Inflammatory macrophage treated with lipopolysaccharide for 4 hours (primary cell): Measurements from ENCODE around the gene BMPR1B.

ENCODE experiments used
- DNase-seq: peaks from one replicate; pipeline ENCODE4 v3.0.0-alpha.2; 2020

Gene BMPR1B

DNA sequence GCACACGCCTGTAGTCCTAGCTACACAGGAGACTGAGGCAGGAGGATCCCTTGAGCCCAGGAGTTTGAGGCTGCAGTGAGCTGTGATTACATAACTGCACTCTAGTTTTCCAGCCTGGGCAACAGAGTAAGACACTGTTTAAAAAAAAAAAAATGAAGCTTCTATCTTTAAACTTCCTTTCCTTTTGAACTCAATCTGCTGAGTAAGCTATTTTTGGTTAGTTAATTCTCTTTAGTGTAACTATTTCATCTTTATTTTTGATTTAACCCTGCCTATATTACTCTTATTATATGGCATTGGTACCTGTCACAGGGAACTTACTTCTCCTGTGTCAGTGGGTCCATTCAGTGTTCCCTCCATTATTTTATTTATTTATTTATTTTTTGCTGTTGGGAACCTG, 160.8 kb downstream of the BMPR1B start:
- DNase-seq, result no peak

DNA sequence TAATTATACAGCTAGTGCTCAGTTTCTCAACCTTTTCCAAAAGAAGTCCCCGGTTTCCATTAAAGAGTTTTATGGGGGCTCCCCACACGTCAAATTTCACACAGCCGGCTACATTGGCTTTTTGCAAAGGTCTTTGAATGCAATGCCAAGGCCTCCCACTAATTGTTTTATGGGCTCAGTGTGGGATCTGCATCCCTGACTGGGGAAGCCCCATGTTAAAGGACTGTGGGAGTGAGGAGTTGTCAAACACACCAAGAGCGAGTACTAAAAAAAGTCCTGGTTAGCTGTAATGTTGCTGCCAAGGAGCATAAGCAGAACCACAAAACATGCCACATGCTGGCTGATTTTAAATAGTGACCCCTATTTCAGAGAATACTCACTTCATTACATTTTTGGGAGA, 162.6 kb downstream of the BMPR1B start:
- DNase-seq, result no peak

DNA sequence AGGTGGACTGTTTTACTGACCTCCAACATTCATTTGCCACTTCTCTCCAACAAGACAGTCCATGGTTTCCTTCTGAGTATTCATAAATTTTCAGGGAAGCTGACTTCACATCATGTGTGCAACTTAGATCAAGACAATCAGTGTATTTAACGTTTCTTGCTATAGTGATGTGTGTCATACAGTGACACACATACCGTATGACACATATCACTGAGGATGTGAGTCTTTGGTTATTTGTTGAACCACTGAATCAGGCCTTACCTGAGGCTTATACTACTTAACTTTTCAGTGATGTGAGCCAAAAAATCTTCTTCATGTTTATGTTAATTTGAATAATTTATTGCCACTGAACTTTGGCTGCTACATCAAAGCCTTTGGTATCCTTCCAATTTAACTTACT, 166.8 kb downstream of the BMPR1B start:
- no peak for DNase-seq

GRCh38 chr4:94925764-94926347, 168.1 kb downstream of the BMPR1B start:
- DNase-seq, result no peak

- no peak for DNase-seq
Observed at GRCh38 chr4:94926936-94927335, 169.2 kb downstream of the BMPR1B start.

- DNase-seq, result no peak
Observed at GRCh38 chr4:94927696-94928095, 169.9 kb downstream of the BMPR1B start.

DNA sequence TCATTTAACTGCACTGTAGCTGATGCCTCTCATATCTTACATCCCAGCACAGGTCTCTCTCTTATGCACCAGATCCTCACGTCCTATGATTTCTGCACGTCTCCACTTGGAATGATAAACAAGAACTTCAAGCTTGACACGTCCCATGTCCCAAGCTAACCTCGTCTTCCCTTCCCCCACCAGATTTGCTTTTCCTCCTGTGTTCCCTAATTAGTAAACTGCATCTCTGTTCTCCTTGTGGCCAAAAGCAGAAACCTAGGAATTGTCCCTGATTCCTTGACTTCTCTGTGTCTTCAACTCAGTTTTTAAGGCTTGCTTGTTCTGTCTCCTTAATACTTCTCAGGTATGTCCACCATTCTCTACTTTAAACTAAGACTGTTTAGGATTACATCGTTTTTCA, 171.9 kb downstream of the BMPR1B start:
- DNase-seq, result no peak

- DNase-seq, result no peak
Observed at GRCh38 chr4:94931626-94932025, 173.9 kb downstream of the BMPR1B start.

GRCh38 chr4:94932366-94932765, 174.6 kb downstream of the BMPR1B start:
- DNase-seq, result no peak

GRCh38 chr4:94933799-94934198, 176.0 kb downstream of the BMPR1B start:
- DNase-seq, result no peak

DNA sequence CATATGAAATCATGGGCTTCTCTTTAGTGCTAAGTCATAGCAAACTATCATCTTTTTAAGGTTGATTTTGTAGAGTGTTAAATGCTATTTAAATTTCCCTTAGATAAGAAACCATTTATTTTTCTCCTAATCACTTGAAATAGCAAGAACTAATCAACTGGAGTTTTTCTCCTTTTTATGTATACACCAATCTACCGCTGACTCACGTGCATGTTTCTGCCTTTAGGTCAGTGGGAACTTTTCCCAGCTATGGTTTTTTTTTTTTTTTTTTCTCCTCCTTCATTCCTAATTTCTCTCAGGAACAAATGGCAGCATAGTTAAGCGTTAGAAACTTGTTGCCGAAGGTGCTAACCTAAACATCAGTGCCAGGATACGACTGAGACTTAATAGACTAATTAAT, 176.4 kb downstream of the BMPR1B start:
- no peak for DNase-seq

DNA sequence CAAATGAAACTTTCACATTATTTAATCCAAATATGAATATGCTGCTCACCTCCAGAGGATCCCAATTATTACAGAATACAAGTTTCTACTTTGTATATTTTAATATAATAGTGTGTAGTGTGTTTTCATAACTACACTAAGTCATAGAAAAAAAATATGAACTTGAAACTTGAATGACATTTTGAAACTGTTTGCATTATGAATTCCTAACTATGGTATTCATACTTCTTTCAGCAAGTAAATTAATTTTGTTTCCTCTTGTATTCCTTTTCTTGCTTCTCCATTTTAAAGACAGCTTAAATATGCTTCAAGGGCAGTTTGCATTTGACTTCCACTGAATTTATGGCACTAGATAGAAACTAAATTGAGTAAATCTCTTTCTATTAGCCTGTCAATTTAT, 177.1 kb downstream of the BMPR1B start:
- no peak for DNase-seq

DNA sequence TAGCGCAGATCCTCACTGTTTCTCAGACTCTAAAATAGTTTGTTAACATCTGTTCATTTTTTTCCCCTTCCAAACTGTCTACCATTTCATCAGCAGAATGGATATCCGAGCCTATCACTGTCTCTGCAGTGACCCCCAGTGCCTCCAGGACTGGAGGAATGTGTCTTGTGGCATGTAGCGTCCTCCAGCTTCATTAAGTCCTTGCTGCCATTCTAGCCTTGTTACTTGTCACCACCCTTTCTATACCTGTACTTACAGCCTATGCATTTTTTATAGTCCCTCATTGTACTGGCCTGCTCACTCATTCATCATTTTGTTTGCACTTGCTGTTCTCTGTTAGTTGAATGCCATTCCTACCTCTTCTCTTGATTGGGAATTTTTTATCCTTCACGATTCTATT, 179.1 kb downstream of the BMPR1B start:
- no peak for DNase-seq

DNA sequence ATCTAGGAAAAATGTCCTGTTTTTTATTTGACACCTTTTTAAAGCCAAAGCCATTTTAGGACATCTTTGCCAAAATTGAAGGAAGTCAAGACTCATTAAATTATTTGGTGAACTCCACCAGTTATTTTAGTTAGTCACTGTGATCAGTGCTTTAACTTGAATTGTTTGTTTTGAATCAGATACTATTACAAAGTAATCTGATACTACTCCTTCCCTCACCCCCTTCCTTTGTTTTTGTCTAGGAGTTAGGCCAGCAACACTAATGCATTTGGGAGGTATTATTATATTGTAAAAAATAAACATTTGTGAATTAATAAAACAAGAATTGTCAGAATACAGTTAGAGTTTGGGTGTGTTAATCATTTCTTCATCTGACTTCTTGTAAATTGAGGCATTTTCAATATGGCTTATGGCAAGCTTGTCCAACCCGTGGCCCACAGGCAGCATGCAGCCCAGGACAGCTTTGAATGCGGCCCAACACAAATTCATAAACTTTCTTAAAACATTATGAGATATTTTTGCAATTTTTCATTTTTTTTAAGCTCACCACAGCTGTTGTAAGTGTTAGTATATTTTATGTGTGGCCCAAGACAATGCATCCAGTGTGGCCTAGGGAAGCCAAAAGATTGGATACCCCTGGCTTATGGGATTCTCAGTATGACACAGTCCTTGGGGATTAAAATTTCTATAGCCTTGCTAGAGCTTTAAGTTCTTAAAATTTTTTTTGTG, 182.2 kb downstream of the BMPR1B start:
- no peak for DNase-seq

DNA sequence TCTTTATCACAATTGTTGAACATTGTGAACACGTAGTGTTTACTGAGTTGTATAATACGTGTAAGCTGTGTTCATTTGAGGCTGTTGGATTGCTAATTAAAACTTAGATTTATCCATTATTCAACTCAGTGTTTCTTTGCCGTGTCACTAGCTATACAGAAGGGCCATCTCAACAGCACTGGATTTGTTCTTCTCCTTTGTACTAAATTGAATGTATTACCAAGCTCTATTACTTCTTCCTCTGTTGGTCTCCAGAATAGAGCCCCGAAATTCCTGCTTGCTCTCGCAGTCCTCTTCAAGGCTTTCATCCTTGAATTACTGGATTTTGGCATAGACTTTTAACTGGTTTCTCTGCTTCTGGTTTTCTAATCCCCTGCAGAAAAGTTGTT, 182.8 kb downstream of the BMPR1B start:
- no peak for DNase-seq

GRCh38 chr4:94941706-94942105, 184.0 kb downstream of the BMPR1B start:
- DNase-seq, result no peak

DNA sequence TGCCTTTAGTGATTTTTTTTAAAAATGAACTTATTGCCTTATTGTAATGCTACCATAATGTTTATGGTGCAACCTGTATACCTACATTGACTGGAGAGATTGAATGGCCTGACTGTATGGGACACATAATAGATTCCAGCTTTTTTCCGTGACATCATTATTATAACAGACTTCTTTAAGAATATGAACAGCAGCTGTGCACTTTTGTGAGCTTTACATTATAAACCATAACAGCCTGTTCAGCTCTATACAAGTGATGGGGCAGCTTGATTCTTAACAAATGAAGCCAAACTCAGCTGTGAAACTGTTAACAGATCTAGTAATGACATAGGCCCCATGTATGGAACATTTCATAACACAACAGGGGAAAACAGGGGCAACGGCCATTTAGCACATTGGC, 187.0 kb downstream of the BMPR1B start:
- no peak for DNase-seq

- no peak for DNase-seq
Observed at GRCh38 chr4:94947681-94948108, 189.9 kb downstream of the BMPR1B start.

GRCh38 chr4:94954251-94954650, 196.5 kb downstream of the BMPR1B start:
- no peak for DNase-seq

- no peak for DNase-seq
Observed at GRCh38 chr4:94957030-94957429, 199.3 kb downstream of the BMPR1B start.

DNA sequence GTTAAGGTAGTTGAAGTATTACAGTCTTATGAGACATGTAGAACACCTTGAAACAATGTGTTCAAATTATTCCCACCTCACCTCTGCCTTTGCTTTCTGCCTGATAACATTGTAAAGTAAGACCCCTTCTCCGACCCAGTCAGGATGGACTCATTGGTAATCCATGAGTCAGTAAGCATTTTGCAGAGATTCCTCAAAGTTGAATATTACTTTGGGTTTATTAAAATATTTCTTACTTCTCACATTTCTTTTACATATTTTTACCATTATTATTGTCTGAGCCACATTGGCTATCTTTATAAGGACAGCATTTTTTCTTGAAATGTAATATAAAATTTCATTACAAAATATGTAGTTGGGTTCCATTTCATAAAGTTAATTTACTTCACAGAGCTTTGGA, 201.6 kb downstream of the BMPR1B start:
- no peak for DNase-seq

GRCh38 chr4:94960708-94961107, 203.0 kb downstream of the BMPR1B start:
- DNase-seq, result no peak

GRCh38 chr4:94961420-94961819, 203.7 kb downstream of the BMPR1B start:
- DNase-seq, result no peak

- no peak for DNase-seq
Observed at GRCh38 chr4:94962484-94962883, 204.7 kb downstream of the BMPR1B start.

DNA sequence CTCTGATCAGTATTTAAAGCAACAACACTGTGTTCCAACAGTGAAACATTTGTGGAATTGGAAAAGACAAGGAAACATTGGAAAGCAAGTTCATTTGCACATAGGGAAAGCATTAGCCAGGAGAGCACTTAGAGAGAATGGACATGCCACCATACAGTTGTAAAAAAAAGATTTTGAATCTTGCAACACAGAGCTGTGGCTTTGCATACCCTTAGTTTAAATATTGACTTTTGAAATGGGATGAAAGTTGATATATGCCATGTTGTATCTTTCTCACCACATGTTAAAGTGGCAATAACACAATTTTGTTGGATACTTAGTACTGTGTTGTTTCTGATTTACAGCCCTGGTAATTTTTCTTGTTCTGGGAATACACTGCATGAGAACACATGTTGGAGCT, 208.1 kb downstream of the BMPR1B start:
- DNase-seq, result no peak
